LNCAP (cell line): Measurements from ENCODE around the gene SLC4A7.

Experiments used
- CTCF ChIP-seq: fragments of 450-650 bp; IDR thresholded peaks from 2 replicates; pipeline ENCODE4 v1.5.1; 2017; ENCODE audit warnings: mild to moderate bottlenecking

SLC4A7 gene

GRCh38 chr3:27449530-27450150 is 34.5 kb downstream of the SLC4A7 start:
- TF ChIP-seq CTCF = no peak

- TF ChIP-seq CTCF = no peak
Observed at GRCh38 chr3:27431116-27431515, 53.1 kb downstream of the SLC4A7 start.

GRCh38 chr3:27429909-27430308 is 54.3 kb downstream of the SLC4A7 start:
- TF ChIP-seq CTCF = no peak

GRCh38 chr3:27428446-27428845 is 55.7 kb downstream of the SLC4A7 start:
- TF ChIP-seq CTCF = no peak

GRCh38 chr3:27426926-27427325 is 57.3 kb downstream of the SLC4A7 start:
- no peak for TF ChIP-seq CTCF

GRCh38 chr3:27425896-27426565 is 58.2 kb downstream of the SLC4A7 start:
- TF ChIP-seq CTCF = no peak

GRCh38 chr3:27423463-27423862 is 60.7 kb downstream of the SLC4A7 start:
- no peak for TF ChIP-seq CTCF
